Measurements from ENCODE around the gene MTRFR.

The MTRFR gene

GRCh38 chr12:123260081-123260480 is 26.8 kb downstream of the MTRFR start:
- no peak overlapping the region for H3K4me3 ChIP-seq (ENCODE audit: low read depth, low read length)
- TF ChIP-seq CTCF (IDR thresholded peaks at IDR 0.05; ENCODE audit: low read depth, low read length, missing control alignments): no peak

GRCh38 chr12:123261196-123261595 is 28.0 kb downstream of the MTRFR start:
- no peak for TF ChIP-seq CTCF (IDR thresholded peaks at IDR 0.05; ENCODE audit: low read depth, low read length, missing control alignments)
- no peak for DNase-seq (ENCODE audit: low read depth)
- no peak overlapping the region for H3K4me3 ChIP-seq (ENCODE audit: low read depth, low read length)

More at GRCh38 chr12:123260081-123260480, 26.8 kb downstream of the MTRFR start:
- DNase-seq (ENCODE audit: low read depth): no peak

GRCh38 chr12:123263196-123263817 is 30.1 kb downstream of the MTRFR start:
- no peak overlapping the region for H3K4me3 ChIP-seq (ENCODE audit: low read depth, low read length)
- no peak for TF ChIP-seq CTCF (IDR thresholded peaks at IDR 0.05; ENCODE audit: low read depth, low read length, missing control alignments)
- no peak for DNase-seq (ENCODE audit: low read depth)

GRCh38 chr12:123264642-123265041 is 31.4 kb downstream of the MTRFR start:
- TF ChIP-seq CTCF (IDR thresholded peaks at IDR 0.05; ENCODE audit: low read depth, low read length, missing control alignments): peak; percentile 46
- no peak overlapping the region for H3K4me3 ChIP-seq (ENCODE audit: low read depth, low read length)
- DNase-seq (ENCODE audit: low read depth): no peak

- no peak for TF ChIP-seq CTCF (IDR thresholded peaks at IDR 0.05; ENCODE audit: low read depth, low read length, missing control alignments)
Measured at GRCh38 chr12:123265851-123266678, 32.8 kb downstream of the MTRFR start.

GRCh38 chr12:123266679-123267277 is 33.5 kb downstream of the MTRFR start:
- no peak for DNase-seq (ENCODE audit: low read depth)
- no peak for TF ChIP-seq CTCF (IDR thresholded peaks at IDR 0.05; ENCODE audit: low read depth, low read length, missing control alignments)
- no peak overlapping the region for H3K4me3 ChIP-seq (ENCODE audit: low read depth, low read length)

More at GRCh38 chr12:123265851-123266678, 32.8 kb downstream of the MTRFR start:
- DNase-seq (ENCODE audit: low read depth): no peak
- H3K4me3 ChIP-seq (ENCODE audit: low read depth, low read length): no peak overlapping the region

Data from GM12864 (cell line).